ENCODE results near the gene KLHL22. TPM values are rescaled to one million over a fixed set of nuclear protein-coding genes. Genes with fewer than 3 reads are reported as not detected.
"Not testable (repeated sequence)": the region's sequence is repeated elsewhere in the genome, so short reads cannot be mapped to it uniquely, and the experiment has no call there.

The KLHL22 gene
- total RNA-seq, 2 donors from 2014 or later = 16.3 to 20.0 TPM

DNA sequence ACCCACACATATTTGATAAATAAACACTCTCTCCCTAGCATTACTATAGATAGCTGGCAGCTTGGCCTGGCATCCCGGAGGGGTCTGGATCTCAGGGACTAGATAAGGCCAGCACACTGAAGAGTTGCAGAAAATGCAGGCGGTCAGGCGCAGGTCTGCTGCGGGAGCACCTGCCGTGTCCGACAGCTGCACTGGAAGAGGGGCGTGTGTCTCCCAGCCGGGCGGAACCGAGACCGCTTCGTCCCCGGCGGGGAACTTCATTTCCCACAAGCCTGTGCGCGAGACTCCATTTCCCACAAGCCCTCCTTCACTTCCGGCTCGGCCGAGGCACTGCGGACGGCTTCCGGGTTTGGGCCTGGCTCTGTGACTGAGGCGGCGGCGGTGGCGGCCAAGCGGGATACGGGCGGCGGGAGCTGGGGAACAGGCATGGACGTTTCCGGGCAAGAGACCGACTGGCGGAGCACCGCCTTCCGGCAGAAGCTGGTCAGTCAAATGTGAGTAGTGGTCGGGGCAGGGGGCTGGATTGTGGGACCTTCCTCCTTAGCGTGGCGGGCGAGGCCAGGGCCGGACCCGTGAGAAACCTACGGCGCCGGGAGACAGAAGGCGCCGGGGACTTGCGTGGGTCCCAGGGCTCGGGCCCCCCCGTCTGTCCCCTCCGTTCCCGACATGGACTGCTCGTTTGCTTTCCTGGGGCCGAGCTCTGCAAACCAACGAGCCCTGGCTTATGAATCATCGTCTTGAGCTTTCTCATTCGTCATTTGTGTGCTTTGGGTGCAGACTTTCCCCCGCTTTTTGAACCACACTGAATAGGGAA lies 11.9 kb upstream of the KLHL22 start, which contains the start of gene MED15:
Gene MED15 (plus strand): TSS at position 358 of the 814 bp plus-strand sequence. CDS start 69 bp downstream, at position 427.
- intact Hi-C loops (cut with DNase I) = loop anchor here in 1 of 2 donors (1.0 kb wide), 1 partner anchor 112 kb away; no protein-coding TSS in a partner anchor
- peak; percentile 97 for DNase-seq (ENCODE audit: low spot score)

DNA sequence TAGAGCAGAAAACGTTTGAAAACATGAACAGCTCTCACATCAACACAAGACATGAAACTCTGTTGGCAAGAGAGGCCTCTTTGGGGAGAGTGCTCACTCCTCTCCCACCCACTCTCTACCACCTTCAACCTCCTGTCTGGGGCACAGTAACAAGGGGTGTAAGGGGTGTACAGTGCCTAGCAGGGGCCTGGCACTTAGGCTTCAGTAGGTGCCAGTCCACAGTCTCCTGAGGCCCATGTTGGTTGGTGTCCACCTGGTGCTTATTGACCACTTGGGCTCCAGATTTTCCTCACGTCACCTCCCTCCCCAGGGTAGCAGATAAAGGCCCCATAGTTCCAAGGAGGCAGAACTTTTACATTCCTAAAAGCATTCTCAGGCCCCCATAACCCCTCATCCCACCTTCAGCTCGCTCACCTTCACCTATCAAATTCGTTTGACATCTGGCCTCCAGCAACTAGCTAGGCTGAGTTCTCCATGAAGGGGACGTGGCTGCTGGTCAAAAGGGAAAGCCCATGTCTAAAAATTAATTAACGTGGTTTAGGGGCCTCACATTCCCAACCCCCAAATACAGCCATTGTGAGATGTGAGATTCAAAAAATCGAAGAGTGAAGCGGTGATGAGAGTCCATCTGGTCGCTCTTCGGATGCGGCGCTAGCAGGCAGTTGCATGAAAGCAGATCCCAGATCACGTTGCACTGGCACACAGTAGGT lies 11.1 kb upstream of the KLHL22 start:
- no peak for DNase-seq (ENCODE audit: low spot score)
- intact Hi-C loops (cut with DNase I) = loop anchor here in 1 of 2 donors (1.0 kb wide), 1 partner anchor 111 kb away; no protein-coding TSS in a partner anchor

DNA sequence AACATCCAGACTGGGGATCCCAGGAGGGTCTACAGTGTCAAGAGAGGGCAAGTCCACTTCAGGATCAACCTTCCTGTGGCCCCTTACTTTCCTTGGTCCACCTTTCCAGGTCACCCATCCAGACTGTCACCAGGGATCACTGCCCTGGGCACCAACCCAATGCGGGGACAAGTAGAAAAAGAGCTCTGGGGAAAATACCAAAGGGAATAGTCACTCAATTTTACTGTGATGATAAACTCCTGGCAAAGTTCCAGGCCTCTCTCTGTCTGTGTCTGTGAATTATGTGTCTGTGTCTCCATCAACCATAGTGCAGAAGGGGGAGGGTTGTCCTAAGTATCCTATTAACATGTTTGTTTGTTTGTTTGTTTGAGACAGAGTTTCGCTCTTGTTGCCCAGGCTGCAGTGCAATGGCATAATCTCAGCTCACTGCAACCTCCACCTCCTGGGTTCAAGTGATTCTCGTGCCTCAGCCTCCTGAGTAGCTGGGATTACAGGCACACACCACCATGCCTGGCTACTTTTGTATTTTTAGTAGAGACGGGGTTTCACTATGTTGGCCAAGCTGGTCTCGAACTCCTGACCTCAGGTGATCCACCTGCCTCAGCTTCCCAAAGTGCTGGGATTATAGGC lies 8.8 kb upstream of the KLHL22 start:
- intact Hi-C loops (cut with DNase I); DNase-seq (ENCODE audit: low spot score): not testable (repeated sequence)

DNA sequence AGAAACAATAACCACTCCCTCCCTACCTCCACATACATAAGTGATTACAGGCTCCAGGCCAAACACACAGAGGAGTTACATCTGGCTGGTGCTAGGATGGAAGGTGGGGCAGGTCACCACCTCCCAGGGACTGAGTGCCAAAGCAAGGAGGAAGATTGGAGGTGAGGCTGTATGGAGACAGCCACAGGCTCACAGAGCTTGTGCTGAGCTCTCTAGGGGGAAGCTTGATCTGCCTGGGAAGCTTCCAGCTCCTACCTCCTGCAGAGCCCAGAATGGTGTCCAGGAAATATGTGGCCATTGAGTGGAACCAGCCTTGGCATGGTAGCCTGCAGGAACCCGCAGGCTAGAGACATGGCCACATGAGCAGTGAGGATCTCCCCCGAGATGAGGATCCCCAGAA lies 8.2 kb upstream of the KLHL22 start:
- DNase-seq (ENCODE audit: low spot score) = no peak
- intact Hi-C loops (cut with DNase I) = no loop called here

DNA sequence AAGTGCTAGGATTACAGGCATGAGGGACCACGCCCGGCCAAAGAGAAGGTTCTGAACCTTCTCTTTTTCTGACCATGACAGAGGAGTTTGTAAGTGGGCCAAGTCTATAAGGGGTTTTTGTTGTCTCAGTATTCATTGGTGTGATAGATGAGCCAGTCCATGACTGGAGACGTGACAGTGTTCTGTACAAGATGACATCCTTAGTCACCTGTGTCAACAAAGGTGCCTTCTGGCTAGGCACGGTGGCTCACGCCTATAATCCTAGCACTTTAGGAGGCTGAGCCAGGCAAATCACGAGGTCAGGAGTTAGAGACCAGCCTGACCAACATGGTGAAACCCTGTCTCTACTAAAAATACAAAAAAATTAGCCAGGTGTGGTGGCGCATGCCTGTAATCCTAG lies 4.2 kb upstream of the KLHL22 start:
- intact Hi-C loops (cut with DNase I) = loop anchor here in 1 of 2 donors (5.0 kb wide), 1 partner anchor 82 kb away; no protein-coding TSS in a partner anchor
- no peak for DNase-seq (ENCODE audit: low spot score)

DNA sequence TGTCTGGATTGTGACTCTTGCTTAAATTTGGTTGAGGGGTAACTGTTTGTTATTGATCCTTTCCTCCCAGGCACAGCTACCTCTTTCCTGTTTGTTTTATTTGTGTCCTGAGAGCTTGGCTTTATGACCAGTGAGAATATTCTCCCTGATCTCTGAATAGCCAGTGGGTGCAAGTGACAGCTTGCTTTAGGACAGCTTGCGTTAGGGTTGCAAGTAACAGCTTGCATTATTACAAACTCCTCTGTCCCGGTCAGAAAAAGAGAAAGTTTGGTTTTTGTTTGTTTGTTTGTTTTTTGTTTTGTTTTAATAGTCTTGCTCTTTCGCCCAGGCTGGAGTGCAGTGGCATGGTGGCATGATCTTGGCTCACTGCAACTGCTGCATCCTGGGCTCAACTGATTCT lies 3.3 kb upstream of the KLHL22 start:
- intact Hi-C loops (cut with DNase I) = loop anchor here in 1 of 2 donors (5.0 kb wide), 1 partner anchor 82 kb away; no protein-coding TSS in a partner anchor
- no peak for DNase-seq (ENCODE audit: low spot score)

DNA sequence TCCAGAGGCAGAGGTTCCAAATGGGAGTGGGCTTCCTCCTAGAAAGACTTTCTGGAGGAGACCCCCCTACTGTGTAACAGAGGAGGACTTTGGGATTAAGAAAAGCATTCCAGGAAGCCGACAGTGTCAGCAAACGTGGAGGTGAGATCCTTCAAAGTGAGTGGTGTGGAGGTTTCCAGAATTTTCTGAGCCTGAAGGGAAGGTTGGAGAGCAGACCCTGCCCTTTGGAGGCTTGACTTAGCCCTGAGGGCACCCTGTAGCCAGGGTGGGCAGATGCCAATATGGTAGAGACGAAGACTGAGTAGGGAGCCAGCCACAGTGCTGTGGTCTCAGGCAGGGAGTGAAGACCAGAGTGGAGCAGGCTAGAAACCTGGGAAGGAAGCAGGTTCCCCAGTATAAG lies 1.8 kb upstream of the KLHL22 start:
- intact Hi-C loops (cut with DNase I) = loop anchor here in 1 of 2 donors (5.0 kb wide), 1 partner anchor 80 kb away; no protein-coding TSS in a partner anchor
- no peak for DNase-seq (ENCODE audit: low spot score)

DNA sequence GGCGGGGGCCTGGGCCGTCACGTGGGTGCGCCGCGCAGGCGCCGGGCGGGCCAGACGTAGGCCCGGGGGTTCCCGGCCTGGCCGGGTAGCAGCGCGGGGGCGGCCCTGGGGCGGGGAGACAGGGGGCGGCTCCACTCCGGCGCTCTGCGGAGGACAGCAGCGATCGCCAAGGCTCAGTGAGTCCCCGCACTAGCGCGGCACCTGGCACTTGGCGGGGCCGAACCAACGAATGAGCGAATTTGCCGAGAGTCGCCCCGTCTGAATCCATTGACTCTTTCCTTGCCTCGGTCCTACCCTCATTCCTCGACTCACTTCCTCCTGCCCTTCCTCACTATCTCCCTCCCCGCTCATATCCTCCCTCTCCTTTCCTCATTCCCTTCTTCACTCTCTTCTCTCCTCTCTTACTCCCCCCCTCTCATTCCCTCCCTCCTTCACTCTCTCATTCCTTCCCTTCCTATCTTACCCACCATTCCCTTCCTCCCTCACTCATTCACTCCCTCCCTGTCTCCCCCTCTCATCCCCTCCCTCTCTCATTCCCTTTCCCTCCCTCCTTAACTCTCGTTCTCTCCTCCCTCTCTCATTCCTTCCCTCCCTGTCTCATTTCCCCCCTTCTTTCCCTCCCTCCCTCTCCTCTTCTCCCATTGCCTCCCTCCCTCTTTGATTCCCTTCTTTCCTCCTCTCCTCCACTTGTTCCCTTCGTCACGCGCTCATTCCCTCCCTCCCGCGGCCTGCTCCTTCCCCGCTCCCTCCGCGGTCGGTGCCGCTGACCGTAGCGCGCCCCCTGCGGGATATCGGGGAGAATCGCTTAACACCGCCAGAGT lies 476 bp upstream of the KLHL22 start:
- DNase-seq (ENCODE audit: low spot score) = peak; percentile 98
- intact Hi-C loops (cut with DNase I) = loop anchor here in 1 of 2 donors (5.0 kb wide), 1 partner anchor 79 kb away; no protein-coding TSS in a partner anchor

DNA sequence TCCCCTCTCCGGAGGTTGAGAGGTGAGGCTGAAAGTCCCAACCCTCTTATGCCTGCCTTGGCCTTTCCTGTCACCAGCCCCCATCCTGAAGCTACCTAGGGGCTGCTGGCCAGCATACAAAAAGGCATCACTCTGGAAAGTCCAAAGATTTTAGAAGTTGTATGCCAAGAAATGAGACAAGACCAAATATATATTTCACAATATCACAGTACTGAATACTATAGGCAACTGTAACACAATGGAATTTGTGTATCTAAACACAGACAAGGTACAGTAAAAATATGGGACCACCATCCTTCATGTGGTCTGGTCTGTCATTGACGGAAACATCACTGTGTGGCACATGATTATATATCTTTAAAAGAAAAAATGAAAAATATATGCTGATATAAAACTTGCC lies 4.2 kb downstream of the KLHL22 start:
- intact Hi-C loops (cut with DNase I) = no loop called here
- DNase-seq (ENCODE audit: low spot score) = no peak

DNA sequence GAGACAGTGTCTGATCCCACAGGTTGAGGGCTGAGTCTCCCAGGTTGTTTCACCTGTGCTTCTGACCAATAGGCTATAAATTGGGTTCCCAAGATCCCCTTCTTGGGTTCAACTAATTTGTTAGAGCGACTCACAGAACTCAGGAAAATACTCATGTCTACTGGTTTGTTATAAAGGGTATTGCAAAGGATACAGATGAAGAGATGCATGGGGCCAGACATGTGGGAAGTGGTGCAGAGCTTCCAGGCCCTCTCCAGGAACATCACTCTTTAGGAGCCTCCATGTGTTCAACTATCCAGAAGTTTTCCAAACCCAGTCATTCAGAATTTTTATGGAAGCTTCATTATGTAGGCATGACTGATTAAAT lies 4.7 kb downstream of the KLHL22 start:
- intact Hi-C loops (cut with DNase I) = no loop called here

DNA sequence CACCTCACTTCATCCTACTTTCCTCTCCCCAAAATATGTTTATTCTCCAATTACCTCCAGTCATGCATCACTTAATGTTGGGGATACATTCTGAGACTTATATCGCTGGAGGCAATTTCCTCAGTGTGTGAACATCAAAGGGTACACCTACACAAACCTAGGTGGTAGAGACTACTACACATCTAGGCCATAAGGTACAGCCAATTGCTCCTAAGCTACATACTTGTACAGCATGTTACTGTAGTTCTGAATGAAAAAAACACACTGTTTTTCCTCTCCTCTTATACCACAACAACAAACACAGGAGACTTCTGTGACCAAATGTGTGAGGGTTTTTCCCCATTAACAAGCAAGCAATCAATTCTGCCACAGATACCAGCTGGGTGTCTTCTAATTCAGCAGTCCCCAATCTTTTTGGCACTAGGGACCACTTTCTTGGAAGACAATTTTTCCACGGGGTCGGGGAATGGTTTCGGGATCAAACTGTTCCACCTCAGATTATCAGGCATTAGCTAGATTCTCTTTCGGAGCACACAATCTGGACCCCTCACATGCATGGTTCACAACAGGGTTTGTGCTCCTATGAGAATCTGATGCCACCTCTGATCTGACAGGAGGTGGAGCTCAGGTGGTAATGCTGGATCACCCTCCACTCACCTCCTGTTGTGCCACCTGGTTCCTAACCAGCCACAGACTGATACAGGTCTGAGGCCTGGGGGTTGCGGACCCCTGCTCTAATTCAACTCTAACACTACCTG lies 5.2 kb downstream of the KLHL22 start:
- no peak for DNase-seq (ENCODE audit: low spot score)
- intact Hi-C loops (cut with DNase I) = no loop called here

More for the DNA sequence above, 4.7 kb downstream of the KLHL22 start:
- DNase-seq (ENCODE audit: low spot score) = no peak

DNA sequence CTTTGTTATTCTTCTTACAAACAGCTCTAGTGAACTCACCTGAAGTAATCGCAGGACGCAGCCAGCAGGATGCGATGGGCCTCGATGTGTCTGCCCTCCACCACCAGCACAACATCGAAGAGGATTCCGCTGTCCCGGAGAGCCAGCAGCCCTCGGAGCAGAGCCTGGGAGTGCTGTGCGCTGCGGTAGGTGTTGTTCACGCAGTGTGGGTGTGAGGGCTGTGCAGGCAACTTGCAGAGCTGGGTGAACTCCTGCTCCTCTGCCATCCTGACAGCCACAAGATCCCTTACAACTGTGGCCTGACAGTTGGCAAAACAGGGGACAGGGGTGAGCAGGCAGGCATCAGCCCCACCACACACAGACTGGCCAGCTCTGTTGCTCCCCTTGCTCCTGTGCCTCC lies 6.6 kb downstream of the KLHL22 start:
- intact Hi-C loops (cut with DNase I) = no loop called here
- no peak for DNase-seq (ENCODE audit: low spot score)

DNA sequence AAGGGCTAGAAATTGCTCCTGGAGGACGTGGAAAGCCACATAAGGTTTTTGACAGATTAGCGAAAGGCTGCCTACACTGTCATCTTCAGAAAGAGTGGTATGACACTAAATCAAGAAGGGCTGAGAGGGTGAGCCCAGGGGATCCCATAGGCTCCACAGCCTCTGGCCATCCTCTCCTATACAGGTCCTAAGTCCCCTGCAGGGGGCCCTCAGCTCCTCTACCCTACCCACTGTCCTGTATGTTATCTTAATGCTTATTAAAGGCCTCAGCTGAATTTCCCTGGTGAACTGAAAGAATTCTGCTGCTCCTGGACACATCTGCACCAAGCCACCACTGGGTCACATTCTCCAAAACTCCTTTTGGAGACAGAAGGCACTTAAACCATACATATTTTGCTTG lies 7.9 kb downstream of the KLHL22 start:
- intact Hi-C loops (cut with DNase I) = no loop called here
- DNase-seq (ENCODE audit: low spot score) = no peak

DNA sequence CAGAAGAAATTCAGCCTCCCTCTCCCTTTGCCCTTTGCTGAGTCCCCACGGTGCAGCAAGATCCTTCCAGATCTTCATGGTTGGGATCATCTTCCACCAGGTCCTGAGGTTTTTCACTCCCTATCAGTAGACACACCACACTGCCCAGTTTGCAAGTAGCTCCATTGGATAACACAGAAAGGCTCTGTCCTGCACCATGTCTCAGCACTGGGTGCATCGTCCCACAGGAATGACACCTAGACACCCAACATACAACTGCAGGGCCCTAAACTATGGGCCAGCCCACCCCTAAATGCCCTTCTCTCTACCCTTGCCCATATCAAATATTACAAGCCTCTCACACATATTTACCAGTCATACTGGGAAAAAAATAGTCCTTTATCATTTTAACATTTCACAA lies 9.4 kb downstream of the KLHL22 start:
- intact Hi-C loops (cut with DNase I) = no loop called here

DNA sequence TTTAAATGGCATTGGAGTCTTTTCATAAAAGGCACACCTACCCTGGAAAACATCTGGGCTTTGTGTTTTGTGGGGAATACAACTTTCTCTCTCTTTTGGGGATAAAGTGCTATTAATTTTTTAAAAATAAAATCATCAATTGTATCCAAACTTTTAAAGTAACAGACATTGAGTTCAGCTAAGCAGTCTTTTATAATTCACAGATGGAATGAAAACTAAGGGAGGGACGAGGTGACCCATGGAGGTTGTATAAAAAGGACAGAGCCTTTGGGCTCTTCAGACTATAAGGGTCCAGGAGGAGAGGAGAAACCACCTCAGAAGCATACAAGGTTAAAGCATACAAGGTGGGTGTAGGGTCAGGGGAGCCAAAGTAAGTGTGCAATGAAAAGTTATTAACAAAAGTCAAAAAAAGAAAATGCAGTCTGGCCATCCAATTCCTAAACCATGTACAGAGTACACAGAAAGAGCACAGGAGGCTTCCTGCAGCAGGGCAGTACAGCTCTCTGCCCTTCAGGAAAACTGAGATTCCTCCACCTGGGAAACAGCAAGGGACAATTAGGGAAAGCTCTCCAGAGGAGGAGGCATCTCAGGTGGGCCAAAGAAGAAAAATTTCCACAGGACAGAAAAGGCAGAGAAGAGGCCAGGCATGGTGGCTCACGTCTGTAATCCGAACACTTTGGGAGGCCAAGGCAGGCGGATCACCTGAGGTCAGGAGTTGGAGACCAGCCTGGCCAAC lies 10.5 kb downstream of the KLHL22 start:
- no peak for DNase-seq (ENCODE audit: low spot score)
- intact Hi-C loops (cut with DNase I) = no loop called here

More for the DNA sequence above, 9.4 kb downstream of the KLHL22 start:
- DNase-seq (ENCODE audit: low spot score) = no peak

DNA sequence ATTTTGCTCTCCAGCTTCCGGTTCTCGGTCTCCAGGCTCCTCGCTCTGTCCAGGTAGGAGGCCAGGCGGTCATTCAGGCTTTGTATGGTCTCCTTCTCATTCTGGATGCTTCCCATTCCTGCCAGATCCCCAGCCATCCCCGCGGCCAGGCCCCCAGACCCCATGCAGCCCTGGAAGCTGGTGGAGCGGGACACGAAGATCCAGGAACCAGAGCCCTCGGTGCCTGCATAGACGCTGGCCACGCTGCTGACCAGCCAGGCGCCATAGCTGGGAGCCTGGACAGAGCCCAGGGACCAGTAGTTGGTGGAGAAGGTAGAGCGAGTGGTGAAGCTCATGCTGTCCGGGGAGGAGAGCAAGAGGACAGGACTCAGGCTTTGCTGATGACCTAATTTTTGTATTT lies 11.8 kb downstream of the KLHL22 start:
- DNase-seq (ENCODE audit: low spot score) = no peak
- intact Hi-C loops (cut with DNase I) = no loop called here

DNA sequence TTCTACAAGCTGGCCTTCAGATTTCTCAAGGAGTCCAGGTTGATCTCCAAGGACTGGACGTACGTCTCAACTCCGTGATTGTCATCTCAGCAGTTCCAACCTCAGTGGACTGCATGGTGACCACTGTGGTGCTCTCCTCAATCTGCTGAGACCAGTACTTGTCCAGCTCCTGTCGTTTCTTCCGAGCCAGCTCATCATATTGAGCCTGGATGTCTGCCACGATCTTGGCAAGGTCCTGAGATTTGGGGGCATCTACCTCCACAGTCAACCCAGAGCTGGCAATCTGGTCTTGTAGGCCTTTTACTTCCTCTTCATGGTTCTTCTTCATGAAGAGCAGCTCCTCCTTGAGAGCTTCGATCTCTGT lies 12.5 kb downstream of the KLHL22 start:
- DNase-seq (ENCODE audit: low spot score); intact Hi-C loops (cut with DNase I): not testable (repeated sequence)
